ENCODE results near the gene HEYL. TPM values are rescaled to one million over a fixed set of nuclear protein-coding genes. Genes with fewer than 3 reads are reported as not detected.

The HEYL gene
- total RNA-seq, 4 donors from 2014 or later: 11.4 to 19.2 (median 14.3) TPM

DNA sequence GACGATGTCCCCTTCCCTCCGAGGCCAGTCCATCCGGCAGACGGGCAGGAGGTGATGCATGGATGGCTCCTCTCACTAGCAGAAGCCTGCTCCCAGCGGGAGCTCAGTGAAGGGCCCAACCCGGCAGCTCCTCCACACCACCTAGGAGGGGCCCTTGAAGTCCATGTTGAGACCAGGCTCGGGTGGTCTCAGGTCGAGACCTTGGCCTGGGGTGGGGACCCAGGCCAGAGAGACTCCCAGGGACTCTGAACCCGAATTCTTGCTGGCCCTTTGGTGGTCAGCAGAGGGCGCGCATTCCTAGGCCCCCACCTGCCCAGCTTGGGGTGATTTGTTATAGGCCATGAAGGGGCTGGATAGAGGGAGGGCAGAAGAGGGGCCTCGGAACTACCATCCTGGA, 33.1 kb upstream of the HEYL start:
- Histone ChIP-seq H3K4me3 (peak overlapping the region in 1 of 4 donors; percentile 58), H3K27ac (no peak overlapping the region), H3K9me3 (no peaks in the 10 kb centered on the region), H3K36me3 (no peaks in the 10 kb centered on the region), H3K4me1 (peaks cover 0 to 20% (median 13%) of the 10 kb centered on the region in 4 donors), H3K27me3 (peaks cover 0 to 37% of the 10 kb centered on the region in 2 donors)
- TF ChIP-seq EP300 (IDR thresholded peaks at IDR 0.05) (no peak), CTCF (IDR thresholded peaks at IDR 0.05) (peak in 2 of 5 experiments; percentile 23 to 26), POLR2A (IDR thresholded peaks at IDR 0.05) (no peak)
- 13 to 26% methylated on average over 11 to 12 of the region's 12 CpGs for WGBS, 2 donors
- no peak for DNase-seq (ENCODE audit: low spot score in 2 of 2)

GRCh38 chr1:39671793-39672550, 32.5 kb upstream of the HEYL start, which contains the start of gene NT5C1A:
TSS of gene NT5C1A (minus strand) at chr1:39672107. CDS start at chr1:39672038, 69 bp downstream.
- no peaks in the 10 kb centered on the region for H3K36me3 ChIP-seq
- H3K4me1 ChIP-seq: peaks cover 0 to 20% (median 13%) of the 10 kb centered on the region in 4 donors
- no peak for TF ChIP-seq CTCF (IDR thresholded peaks at IDR 0.05)
- TF ChIP-seq POLR2A (IDR thresholded peaks at IDR 0.05): no peak
- no peak for TF ChIP-seq EP300 (IDR thresholded peaks at IDR 0.05)
- no peak for DNase-seq (ENCODE audit: low spot score in 2 of 2)
- peak within 1 kb of the TSS in 1 of 4 donors; percentile 43 for H3K27ac ChIP-seq
- H3K9me3 ChIP-seq: no peaks in the 10 kb centered on the region
- H3K4me3 ChIP-seq: peak within 1 kb of the TSS; percentile 28 to 58 (median 43)
- WGBS, 2 donors: 3% methylated on average over 28 to 29 of the region's 55 CpGs
- peaks cover 0 to 37% of the 10 kb centered on the region in 2 donors for H3K27me3 ChIP-seq

DNA sequence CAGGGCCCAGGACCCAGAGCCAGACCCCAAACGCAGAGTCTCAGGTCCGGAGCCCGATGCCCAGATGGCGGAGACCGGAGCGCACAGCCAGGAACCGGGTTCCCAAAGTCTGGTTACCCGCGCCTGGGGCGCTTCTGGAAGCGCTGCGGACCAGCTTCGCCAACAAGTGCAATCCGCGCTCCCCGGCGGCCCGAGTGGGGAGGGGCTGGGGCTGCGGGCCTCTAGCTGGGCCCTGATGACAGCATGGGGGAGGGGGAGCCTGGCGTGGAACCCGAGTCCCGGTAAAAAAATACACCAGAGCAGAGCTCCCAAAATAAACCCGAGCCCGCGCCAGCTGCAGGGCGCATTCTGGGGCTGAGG, 32.0 kb upstream of the HEYL start:
- peak overlapping the region; percentile 28 to 58 (median 43) for H3K4me3 ChIP-seq
- no peaks in the 10 kb centered on the region for H3K36me3 ChIP-seq
- WGBS, 2 donors: 0 to 8% methylated on average over 1 to 13 of the region's 26 CpGs
- peak in 1 of 2 donors; percentile 8 for DNase-seq (ENCODE audit: low spot score in 2 of 2)
- no peaks in the 10 kb centered on the region for H3K9me3 ChIP-seq
- H3K4me1 ChIP-seq: peaks cover 0 to 20% (median 13%) of the 10 kb centered on the region in 4 donors
- TF ChIP-seq POLR2A (IDR thresholded peaks at IDR 0.05) (no peak), CTCF (IDR thresholded peaks at IDR 0.05) (no peak), EP300 (IDR thresholded peaks at IDR 0.05) (no peak)
- no peak overlapping the region for H3K27ac ChIP-seq
- peaks cover 0 to 37% of the 10 kb centered on the region in 2 donors for H3K27me3 ChIP-seq

GRCh38 chr1:39670689-39671088, 31.2 kb upstream of the HEYL start:
- H3K36me3 ChIP-seq: no peaks in the 10 kb centered on the region
- TF ChIP-seq CTCF (IDR thresholded peaks at IDR 0.05) (no peak), EP300 (IDR thresholded peaks at IDR 0.05) (no peak), POLR2A (IDR thresholded peaks at IDR 0.05) (no peak)
- WGBS, 2 donors: 45 to 48% methylated on average over 1 of the region's 1 CpG
- H3K27me3 ChIP-seq: peaks cover 0 to 37% of the 10 kb centered on the region in 2 donors
- H3K9me3 ChIP-seq: no peaks in the 10 kb centered on the region
- no peak overlapping the region for H3K27ac ChIP-seq
- DNase-seq (ENCODE audit: low spot score in 2 of 2): no peak
- H3K4me3 ChIP-seq: no peak overlapping the region
- peaks cover 0 to 20% (median 13%) of the 10 kb centered on the region in 4 donors for H3K4me1 ChIP-seq

- no peak overlapping the region for H3K27ac ChIP-seq
- TF ChIP-seq POLR2A (IDR thresholded peaks at IDR 0.05): no peak
- no peak for TF ChIP-seq CTCF (IDR thresholded peaks at IDR 0.05)
- no peak for TF ChIP-seq EP300 (IDR thresholded peaks at IDR 0.05)
- H3K9me3 ChIP-seq: no peaks in the 10 kb centered on the region
- WGBS, 2 donors: 74 to 88% methylated on average over 3 of the region's 3 CpGs
- H3K27me3 ChIP-seq: peaks cover 0 to 37% of the 10 kb centered on the region in 2 donors
- H3K4me1 ChIP-seq: peaks cover 0 to 20% (median 13%) of the 10 kb centered on the region in 4 donors
- no peaks in the 10 kb centered on the region for H3K36me3 ChIP-seq
- no peak for DNase-seq (ENCODE audit: low spot score in 2 of 2)
- H3K4me3 ChIP-seq: no peak overlapping the region
Observed at GRCh38 chr1:39668894-39669293, 29.5 kb upstream of the HEYL start.

Measured in tibial nerve (tissue), 4 donors.